OCI-LY3 (cell line): ENCODE data around the gene PRPF6.

Experiments
- H2AFZ ChIP-seq: fragments of 200-600, 300-600 bp; shearing (Covaris generic); 2 replicates; pipeline ENCODE4 v1.6.0; 2014; ENCODE audit warnings: antibody characterized with exemption, low read depth, low read length
- H3K27ac ChIP-seq: fragments of 200-600, 300-600 bp; sonication (generic); 2 replicates; pipeline ENCODE4 v1.5.1; 2014; ENCODE audit warnings: mild to moderate bottlenecking, low read length, moderate library complexity, mixed read lengths
- H3K27me3 ChIP-seq: fragments of 200-600, 300-600 bp; sonication (generic); 2 replicates; pipeline ENCODE4 v1.6.1; 2014; ENCODE audit warnings: low read depth, low read length, mixed read lengths
- H3K36me3 ChIP-seq: fragments of 200-600, 300-600 bp; sonication (generic); replicated peaks from 2 replicates; pipeline ENCODE3; 2014; ENCODE audit warnings: low read depth, low read length, mixed read lengths
- H3K4me1 ChIP-seq: fragments of 300-600, 200-600 bp; sonication (generic); 2 replicates; pipeline ENCODE4 v1.6.1; 2014; ENCODE audit warnings: low read length, mixed read lengths
- H3K4me2 ChIP-seq: fragments of 200-600, 300-600 bp; sonication (generic); 2 replicates; pipeline ENCODE4 v1.6.1; 2014; ENCODE audit warnings: low read length, mixed read lengths
- H3K4me3 ChIP-seq: fragments of 300-600, 200-600 bp; sonication (generic); 2 replicates; pipeline ENCODE4 v1.5.1; 2014; ENCODE audit warnings: antibody characterized with exemption, mild to moderate bottlenecking, low read length, moderate library complexity
- H3K79me2 ChIP-seq: fragments of 300-600, 200-600 bp; shearing (Covaris generic); 2 replicates; pipeline ENCODE4 v1.6.1; 2014; ENCODE audit warnings: mild to moderate bottlenecking, low read length, mixed read lengths
- H3K9ac ChIP-seq: fragments of 300-600, 200-600 bp; shearing (Covaris generic); 2 replicates; pipeline ENCODE4 v1.6.0; 2014; ENCODE audit warnings: mild to moderate bottlenecking, low read length, moderate library complexity
- H3K9me3 ChIP-seq: fragments of 200-600, 300-600 bp; shearing (Covaris generic); 2 replicates; pipeline ENCODE4 v1.6.1; 2014; ENCODE audit warnings: low read length, mixed read lengths; ENCODE audit not compliant: insufficient read depth
- H4K20me1 ChIP-seq: fragments of 200-600, 300-600 bp; sonication (generic); 2 replicates; pipeline ENCODE4 v1.6.1; 2016; ENCODE audit warnings: low read length, mixed read lengths; ENCODE audit not compliant: insufficient read depth
- CTCF ChIP-seq: fragments of 200-600, 300-600 bp; sonication (generic); IDR thresholded peaks from 2 replicates; pipeline ENCODE4 v1.5.1; 2014; ENCODE audit warnings: antibody characterized with exemption, low read length, low read depth
- EZH2phosphoT487 ChIP-seq: fragments of 200-600 bp; shearing (Covaris generic); IDR thresholded peaks from 2 replicates; pipeline ENCODE4 v1.6.1; 2018; ENCODE audit warnings: antibody characterized with exemption, mixed run types, low read depth

PRPF6 gene

GRCh38 chr20:63950701-63951397, 30.1 kb upstream of the PRPF6 start:
- Histone ChIP-seq H3K27ac (no peak overlapping the region), H4K20me1 (peaks cover 79% of the 10 kb centered on the region), H3K27me3 (no peaks in the 10 kb centered on the region), H3K79me2 (peaks cover 73% of the 10 kb centered on the region), H3K36me3 (peaks cover 3% of the 10 kb centered on the region), H3K4me1 (peaks cover 37% of the 10 kb centered on the region), H3K9ac (no peak overlapping the region), H2AFZ (no peak overlapping the region), H3K4me2 (no peak overlapping the region), H3K4me3 (no peak overlapping the region), H3K9me3 (no peaks in the 10 kb centered on the region)
- TF ChIP-seq CTCF (no peak), EZH2phosphoT487 (no peak)

- Histone ChIP-seq H3K4me1 (peaks cover 37% of the 10 kb centered on the region), H3K9me3 (no peaks in the 10 kb centered on the region), H3K27me3 (no peaks in the 10 kb centered on the region), H3K79me2 (peaks cover 72% of the 10 kb centered on the region), H3K27ac (no peak overlapping the region), H3K4me3 (no peak overlapping the region), H3K9ac (no peak overlapping the region), H3K4me2 (no peak overlapping the region), H2AFZ (no peak overlapping the region), H4K20me1 (peaks cover 72% of the 10 kb centered on the region), H3K36me3 (peaks cover 3% of the 10 kb centered on the region)
- TF ChIP-seq EZH2phosphoT487 (no peak), CTCF (no peak)
Observed at GRCh38 chr20:63951398-63952209, 29.3 kb upstream of the PRPF6 start.

GRCh38 chr20:63952210-63952535, 28.8 kb upstream of the PRPF6 start:
- Histone ChIP-seq H3K36me3 (peaks cover 3% of the 10 kb centered on the region), H3K27ac (no peak overlapping the region), H3K4me2 (no peak overlapping the region), H3K9ac (no peak overlapping the region), H3K9me3 (no peaks in the 10 kb centered on the region), H4K20me1 (peaks cover 69% of the 10 kb centered on the region), H2AFZ (no peak overlapping the region), H3K79me2 (peaks cover 70% of the 10 kb centered on the region), H3K4me1 (peaks cover 39% of the 10 kb centered on the region), H3K4me3 (no peak overlapping the region), H3K27me3 (no peaks in the 10 kb centered on the region)
- TF ChIP-seq CTCF (no peak), EZH2phosphoT487 (no peak)

- TF ChIP-seq CTCF, result no peak
- TF ChIP-seq EZH2phosphoT487, result no peak
- H4K20me1 ChIP-seq, result peaks cover 63% of the 10 kb centered on the region
- H3K36me3 ChIP-seq, result peaks cover 3% of the 10 kb centered on the region
- H2AFZ ChIP-seq, result no peak overlapping the region
- no peak overlapping the region for H3K4me3 ChIP-seq
- no peak overlapping the region for H3K9ac ChIP-seq
- H3K9me3 ChIP-seq, result no peaks in the 10 kb centered on the region
- H3K27me3 ChIP-seq, result no peaks in the 10 kb centered on the region
- H3K4me2 ChIP-seq, result no peak overlapping the region
- H3K4me1 ChIP-seq, result peaks cover 39% of the 10 kb centered on the region
- peaks cover 64% of the 10 kb centered on the region for H3K79me2 ChIP-seq
- no peak overlapping the region for H3K27ac ChIP-seq
Observed at GRCh38 chr20:63952769-63953168, 28.2 kb upstream of the PRPF6 start.
